A673 (cell line): Measurements from ENCODE around the gene ZNF641.

Experiments used
- CTCF ChIP-seq: fragments of 300-800, 200-600 bp; sonication (generic); conservative IDR thresholded peaks from 2 replicates; pipeline ENCODE4 v1.5.1; 2017; ENCODE audit warnings: low read depth, mild to moderate bottlenecking, antibody characterized with exemption, low read length, moderate library complexity, mixed read lengths
- EZH2 ChIP-seq: fragments of 200-600 bp; sonication (generic); IDR thresholded peaks from 2 replicates; pipeline ENCODE4 v1.6.1; 2017; ENCODE audit warnings: borderline replicate concordance, low read depth, mild to moderate bottlenecking, mixed read lengths, antibody characterized with exemption, low read length; ENCODE audit not compliant: poor library complexity, severe bottlenecking

GRCh38 chr12:48342980-48343379 lies 7.7 kb downstream of the ZNF641 start:
- TF ChIP-seq CTCF: no peak
- no peak for TF ChIP-seq EZH2
